SK-N-MC (cell line): ENCODE results near the gene TSPAN7.

Source experiments
- EZH2 ChIP-seq: fragments of 200-600 bp; sonication (generic); IDR thresholded peaks from one replicate; pipeline ENCODE4 v1.6.1; 2017; ENCODE audit warnings: antibody characterized with exemption
- POLR2AphosphoS5 ChIP-seq: IDR thresholded peaks from 2 replicates; pipeline ENCODE4 v1.6.1; 2012; ENCODE audit warnings: mild to moderate bottlenecking, low read depth, low read length, borderline replicate concordance

GRCh38 chrX:38514016-38514854 is 47.1 kb upstream of the TSPAN7 start:
- TF ChIP-seq POLR2AphosphoS5 = no peak
- no peak for TF ChIP-seq EZH2
